Activated CD8-positive, alpha-beta T cell treated with anti-CD3 and anti-CD28 coated beads for 36 hours (primary cell): ENCODE data around the gene UROC1. TPM values are rescaled to one million over a fixed set of nuclear protein-coding genes. Genes with fewer than 3 reads are reported as not detected.

ENCODE experiments used
- ATAC-seq: fragments of 200-7000 bp; cut with Tn5 transposase; one replicate; pipeline ENCODE4 v1.10.0; 2021; ENCODE audit warnings: mild to moderate bottlenecking, moderate library complexity
- CTCF ChIA-PET: fragments of 350-600 bp; sonication (Branson Sonifier 250); formaldehyde crosslinking; loops from one replicate; lab custom pipeline; 2021; ENCODE audit warnings: antibody characterized with exemption; lab: Charles Lee
- POLR2A ChIA-PET: fragments of 350-600 bp; sonication (Branson Sonifier 250); formaldehyde crosslinking; loops from one replicate; lab custom pipeline; 2021; ENCODE audit warnings: antibody characterized with exemption; lab: Charles Lee
- DNase-seq: peaks from one replicate; pipeline ENCODE4 v3.0.0-alpha.2; 2020
- H3K27ac Mint-ChIP-seq: one replicate; pipeline ENCODE4 v1.8.0; 2021; ENCODE audit warnings: mild to moderate bottlenecking, mixed read lengths
- H3K27me3 Mint-ChIP-seq: one replicate; pipeline ENCODE4 v1.8.0; 2021; ENCODE audit warnings: mixed read lengths
- H3K36me3 Mint-ChIP-seq: one replicate; pipeline ENCODE4 v1.8.0; 2021; ENCODE audit warnings: low read depth, mixed read lengths
- H3K4me1 Mint-ChIP-seq: one replicate; pipeline ENCODE4 v1.8.0; 2021; ENCODE audit warnings: low read depth, mixed read lengths
- H3K4me3 Mint-ChIP-seq: one replicate; pipeline ENCODE4 v1.8.0; 2021; ENCODE audit warnings: mild to moderate bottlenecking, moderate library complexity, mixed read lengths
- H3K9me3 Mint-ChIP-seq: one replicate; pipeline ENCODE4 v1.8.0; 2021; ENCODE audit warnings: mixed read lengths
- intact Hi-C: fragments of 100-400 bp; cut with micrococcal nuclease; formaldehyde crosslinking; loops from one replicate; pipeline ENCODE4 v1.10.0; 2022
- total RNA-seq, 2 experiments: library from RNA; stranded (reverse); gene quantifications; one replicate each; pipeline ENCODE4 v1.2.3, GENCODE V29; 2021
- TF ChIP-seq, protein P1 (sequence below): fragments of 200-600 bp; IDR thresholded peaks from one replicate; pipeline ENCODE4 v1.8.0; 2022; ENCODE audit warnings: antibody characterized with exemption, mild to moderate bottlenecking

UROC1 gene
- total RNA-seq, 2 experiments from 2014 or later: not detected

DNA sequence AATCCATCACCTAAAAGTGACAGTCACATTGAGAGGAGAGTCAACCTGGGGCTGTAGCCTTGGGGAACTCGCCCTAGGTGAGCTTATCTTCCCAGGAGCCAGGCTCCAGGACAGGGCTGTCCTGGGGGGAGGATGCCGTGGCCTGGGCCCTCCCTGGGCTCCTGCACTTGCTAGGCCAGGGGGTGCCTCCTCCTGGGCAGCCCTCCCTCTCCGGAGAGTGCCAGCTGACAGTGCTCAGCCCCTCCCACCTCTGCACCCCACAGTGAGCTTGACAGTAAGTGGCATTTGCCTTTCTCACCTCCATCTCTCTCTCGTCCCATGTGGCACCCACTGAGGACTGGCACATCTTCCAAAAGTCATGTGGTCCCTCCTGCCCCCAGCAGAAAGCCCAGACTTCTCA is 19.1 kb downstream of the UROC1 start:
- Mint-ChIP-seq H3K4me1 (peaks cover 7% of the 10 kb centered on the region), H3K4me3 (no peak overlapping the region), H3K27ac (peak overlapping the region; percentile 79), H3K27me3 (no peaks in the 10 kb centered on the region), H3K9me3 (no peaks in the 10 kb centered on the region), H3K36me3 (no peaks in the 10 kb centered on the region)
- TF ChIP-seq, protein P1, sequence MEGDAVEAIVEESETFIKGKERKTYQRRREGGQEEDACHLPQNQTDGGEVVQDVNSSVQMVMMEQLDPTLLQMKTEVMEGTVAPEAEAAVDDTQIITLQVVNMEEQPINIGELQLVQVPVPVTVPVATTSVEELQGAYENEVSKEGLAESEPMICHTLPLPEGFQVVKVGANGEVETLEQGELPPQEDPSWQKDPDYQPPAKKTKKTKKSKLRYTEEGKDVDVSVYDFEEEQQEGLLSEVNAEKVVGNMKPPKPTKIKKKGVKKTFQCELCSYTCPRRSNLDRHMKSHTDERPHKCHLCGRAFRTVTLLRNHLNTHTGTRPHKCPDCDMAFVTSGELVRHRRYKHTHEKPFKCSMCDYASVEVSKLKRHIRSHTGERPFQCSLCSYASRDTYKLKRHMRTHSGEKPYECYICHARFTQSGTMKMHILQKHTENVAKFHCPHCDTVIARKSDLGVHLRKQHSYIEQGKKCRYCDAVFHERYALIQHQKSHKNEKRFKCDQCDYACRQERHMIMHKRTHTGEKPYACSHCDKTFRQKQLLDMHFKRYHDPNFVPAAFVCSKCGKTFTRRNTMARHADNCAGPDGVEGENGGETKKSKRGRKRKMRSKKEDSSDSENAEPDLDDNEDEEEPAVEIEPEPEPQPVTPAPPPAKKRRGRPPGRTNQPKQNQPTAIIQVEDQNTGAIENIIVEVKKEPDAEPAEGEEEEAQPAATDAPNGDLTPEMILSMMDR: no peak
- POLR2A ChIA-PET: no interaction called here
- ATAC-seq: no peak
- intact Hi-C loops: no loop called here
- no peak for DNase-seq
- CTCF ChIA-PET: no interaction called here

DNA sequence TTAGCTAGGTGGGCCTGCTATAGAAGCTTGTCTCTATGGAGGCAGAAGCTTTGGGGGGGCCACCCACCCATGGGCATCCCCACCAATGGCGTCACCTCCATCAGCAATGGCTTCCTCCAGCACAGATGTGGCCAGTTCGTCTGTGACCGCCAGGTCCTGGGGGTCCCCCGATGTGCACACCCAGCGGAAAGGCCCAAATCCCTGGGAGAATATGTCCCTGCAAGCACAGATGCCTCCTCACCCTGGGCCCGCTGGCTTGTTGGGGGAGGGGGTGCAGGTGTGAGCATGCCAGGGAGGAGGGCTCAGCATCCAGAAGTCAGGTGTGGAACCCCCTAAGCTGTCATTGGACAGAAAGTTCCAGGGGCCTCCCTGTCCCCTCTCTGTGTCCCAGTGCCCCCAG is 19.6 kb downstream of the UROC1 start:
- TF ChIP-seq, protein P1: no peak
- Mint-ChIP-seq H3K9me3 (no peaks in the 10 kb centered on the region), H3K36me3 (no peaks in the 10 kb centered on the region), H3K4me3 (no peak overlapping the region), H3K27ac (no peak overlapping the region), H3K27me3 (no peaks in the 10 kb centered on the region), H3K4me1 (peaks cover 9% of the 10 kb centered on the region)
- intact Hi-C loops: no loop called here
- DNase-seq (no peak), ATAC-seq (no peak)
- ChIA-PET CTCF (no interaction called here), POLR2A (no interaction called here)

DNA sequence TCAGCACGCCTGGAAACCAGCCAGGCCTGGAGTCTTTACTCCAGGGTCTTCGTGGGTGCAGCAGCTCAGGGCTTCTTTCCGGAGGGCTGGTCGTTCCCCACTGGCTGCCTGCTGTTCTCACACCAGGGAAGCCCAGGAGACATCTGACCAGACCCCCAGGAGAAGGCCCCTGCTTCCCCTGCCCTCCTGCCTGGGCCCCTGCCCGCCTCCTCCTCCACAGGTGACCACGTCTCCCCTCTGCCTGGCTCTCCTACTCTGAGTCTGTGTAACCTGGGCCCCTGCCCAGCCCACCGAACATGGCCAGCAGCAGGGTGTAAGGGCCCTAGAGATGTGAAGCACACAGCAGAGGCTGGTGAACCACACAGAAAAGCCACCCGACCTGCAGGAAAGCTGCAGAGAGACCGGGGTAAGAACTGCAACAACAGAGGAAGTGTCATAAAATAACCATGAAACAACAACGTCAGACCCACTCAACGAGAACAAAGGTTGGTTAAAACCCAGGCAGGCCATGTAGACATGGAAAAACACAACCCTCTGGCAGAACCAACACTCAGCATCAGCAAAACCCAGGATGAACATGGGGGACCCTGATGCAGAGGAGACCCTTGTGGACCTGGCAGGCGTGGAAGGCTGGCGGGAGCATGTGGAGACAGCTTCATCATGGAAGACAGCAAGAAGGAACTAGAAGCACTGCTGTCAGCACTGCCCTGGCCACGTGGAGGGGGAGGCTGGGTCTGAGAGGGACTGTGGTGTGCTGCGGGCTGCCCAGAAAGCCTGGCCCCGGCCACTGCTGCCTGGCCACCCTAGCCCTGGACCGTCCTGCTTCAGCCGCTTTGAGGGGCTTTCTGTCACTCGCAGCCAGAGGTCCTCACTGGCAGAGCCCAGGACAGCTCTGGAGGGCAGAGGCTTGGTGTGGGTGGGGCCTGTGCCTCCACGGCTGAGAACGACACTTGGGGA is 20.4 kb downstream of the UROC1 start:
- no peak for ATAC-seq
- Mint-ChIP-seq H3K4me1 (peaks cover 9% of the 10 kb centered on the region), H3K36me3 (no peaks in the 10 kb centered on the region), H3K9me3 (no peaks in the 10 kb centered on the region), H3K27me3 (no peaks in the 10 kb centered on the region), H3K27ac (no peak overlapping the region), H3K4me3 (no peak overlapping the region)
- DNase-seq: no peak
- intact Hi-C loops: no loop called here
- POLR2A ChIA-PET: no interaction called here
- CTCF ChIA-PET: interaction anchor here (3.9 kb wide), 1 partner anchor 26 kb away, joined by 9 read pairs; the partner anchor contains the start of gene CHST13
- TF ChIP-seq, protein P1: no peak

DNA sequence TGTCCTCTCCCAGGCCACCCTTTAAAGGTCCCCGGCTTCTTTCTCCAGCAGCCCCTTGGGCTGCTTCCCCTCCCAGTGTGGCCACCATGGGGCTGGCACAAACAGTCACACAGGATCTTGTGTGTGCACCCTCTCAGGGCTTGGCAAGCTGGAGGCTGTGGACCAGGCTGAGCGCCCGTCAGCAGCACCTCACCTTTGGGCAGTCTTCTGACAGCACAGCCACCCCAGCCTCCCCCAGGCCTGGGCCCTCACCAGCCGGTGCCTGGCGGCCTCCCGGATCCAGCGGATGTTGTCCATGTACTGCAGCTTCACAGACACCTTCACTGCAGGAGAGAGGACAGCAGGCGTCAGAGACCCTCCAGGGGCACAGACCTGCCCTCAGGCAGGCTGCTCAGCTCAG is 21.8 kb downstream of the UROC1 start:
- ATAC-seq (no peak), DNase-seq (no peak)
- H3K9me3 Mint-ChIP-seq: no peaks in the 10 kb centered on the region
- intact Hi-C loops: no loop called here
- peaks cover 9% of the 10 kb centered on the region for H3K4me1 Mint-ChIP-seq
- no peak overlapping the region for H3K27ac Mint-ChIP-seq
- TF ChIP-seq, protein P1: no peak
- ChIA-PET CTCF (interaction anchor here (3.9 kb wide), 1 partner anchor 27 kb away, joined by 9 read pairs; the partner anchor contains the start of gene CHST13), POLR2A (no interaction called here)
- H3K27me3 Mint-ChIP-seq: no peaks in the 10 kb centered on the region
- H3K4me3 Mint-ChIP-seq: no peak overlapping the region
- no peaks in the 10 kb centered on the region for H3K36me3 Mint-ChIP-seq

DNA sequence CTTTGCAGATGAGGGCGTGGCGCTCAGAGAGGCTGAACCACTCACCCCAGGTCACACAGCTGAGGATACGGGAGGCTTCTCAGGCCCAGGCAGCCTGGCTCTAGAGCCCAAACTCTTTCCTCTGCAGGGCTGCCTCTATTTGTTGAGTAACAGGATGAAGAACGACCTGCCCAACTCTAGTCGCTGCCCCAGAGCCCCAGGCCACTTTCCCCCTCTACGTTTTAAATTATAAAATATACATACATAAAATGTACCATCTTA is 22.7 kb downstream of the UROC1 start:
- CTCF ChIA-PET: interaction anchor here (3.9 kb wide), 1 partner anchor 28 kb away, joined by 9 read pairs; the partner anchor contains the start of gene CHST13
- H3K36me3 Mint-ChIP-seq: no peaks in the 10 kb centered on the region
- H3K27ac Mint-ChIP-seq: no peak overlapping the region
- ATAC-seq (no peak), DNase-seq (no peak)
- H3K9me3 Mint-ChIP-seq: no peaks in the 10 kb centered on the region
- POLR2A ChIA-PET: no interaction called here
- intact Hi-C loops: no loop called here
- peaks cover 9% of the 10 kb centered on the region for H3K4me1 Mint-ChIP-seq
- TF ChIP-seq, protein P1: no peak
- H3K4me3 Mint-ChIP-seq: no peak overlapping the region
- no peaks in the 10 kb centered on the region for H3K27me3 Mint-ChIP-seq
